Fibroblast of mammary gland (primary cell): ENCODE results near the gene CSF1R.

Experiments
- DNase-seq: peaks from one replicate; pipeline ENCODE4 v3.0.0-alpha.2; 2010; ENCODE audit warnings: low read depth
- H3K4me3 ChIP-seq: 2 replicates; pipeline ENCODE4 v1.5.1; 2011; ENCODE audit warnings: low read depth, mild to moderate bottlenecking, low read length, moderate library complexity; ENCODE audit not compliant: control insufficient read depth
- TF ChIP-seq, protein P1 (sequence below): conservative IDR thresholded peaks from 2 replicates; pipeline ENCODE4 v1.5.1; 2011; ENCODE audit warnings: low read depth, low read length, inconsistent platforms; ENCODE audit not compliant: control insufficient read depth, insufficient read depth

The CSF1R gene

GRCh38 chr5:150109921-150110320 lies 23.6 kb upstream of the CSF1R start:
- TF ChIP-seq, protein P1, sequence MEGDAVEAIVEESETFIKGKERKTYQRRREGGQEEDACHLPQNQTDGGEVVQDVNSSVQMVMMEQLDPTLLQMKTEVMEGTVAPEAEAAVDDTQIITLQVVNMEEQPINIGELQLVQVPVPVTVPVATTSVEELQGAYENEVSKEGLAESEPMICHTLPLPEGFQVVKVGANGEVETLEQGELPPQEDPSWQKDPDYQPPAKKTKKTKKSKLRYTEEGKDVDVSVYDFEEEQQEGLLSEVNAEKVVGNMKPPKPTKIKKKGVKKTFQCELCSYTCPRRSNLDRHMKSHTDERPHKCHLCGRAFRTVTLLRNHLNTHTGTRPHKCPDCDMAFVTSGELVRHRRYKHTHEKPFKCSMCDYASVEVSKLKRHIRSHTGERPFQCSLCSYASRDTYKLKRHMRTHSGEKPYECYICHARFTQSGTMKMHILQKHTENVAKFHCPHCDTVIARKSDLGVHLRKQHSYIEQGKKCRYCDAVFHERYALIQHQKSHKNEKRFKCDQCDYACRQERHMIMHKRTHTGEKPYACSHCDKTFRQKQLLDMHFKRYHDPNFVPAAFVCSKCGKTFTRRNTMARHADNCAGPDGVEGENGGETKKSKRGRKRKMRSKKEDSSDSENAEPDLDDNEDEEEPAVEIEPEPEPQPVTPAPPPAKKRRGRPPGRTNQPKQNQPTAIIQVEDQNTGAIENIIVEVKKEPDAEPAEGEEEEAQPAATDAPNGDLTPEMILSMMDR, result no peak
- DNase-seq, result peak; percentile 27
- no peak overlapping the region for H3K4me3 ChIP-seq

DNA sequence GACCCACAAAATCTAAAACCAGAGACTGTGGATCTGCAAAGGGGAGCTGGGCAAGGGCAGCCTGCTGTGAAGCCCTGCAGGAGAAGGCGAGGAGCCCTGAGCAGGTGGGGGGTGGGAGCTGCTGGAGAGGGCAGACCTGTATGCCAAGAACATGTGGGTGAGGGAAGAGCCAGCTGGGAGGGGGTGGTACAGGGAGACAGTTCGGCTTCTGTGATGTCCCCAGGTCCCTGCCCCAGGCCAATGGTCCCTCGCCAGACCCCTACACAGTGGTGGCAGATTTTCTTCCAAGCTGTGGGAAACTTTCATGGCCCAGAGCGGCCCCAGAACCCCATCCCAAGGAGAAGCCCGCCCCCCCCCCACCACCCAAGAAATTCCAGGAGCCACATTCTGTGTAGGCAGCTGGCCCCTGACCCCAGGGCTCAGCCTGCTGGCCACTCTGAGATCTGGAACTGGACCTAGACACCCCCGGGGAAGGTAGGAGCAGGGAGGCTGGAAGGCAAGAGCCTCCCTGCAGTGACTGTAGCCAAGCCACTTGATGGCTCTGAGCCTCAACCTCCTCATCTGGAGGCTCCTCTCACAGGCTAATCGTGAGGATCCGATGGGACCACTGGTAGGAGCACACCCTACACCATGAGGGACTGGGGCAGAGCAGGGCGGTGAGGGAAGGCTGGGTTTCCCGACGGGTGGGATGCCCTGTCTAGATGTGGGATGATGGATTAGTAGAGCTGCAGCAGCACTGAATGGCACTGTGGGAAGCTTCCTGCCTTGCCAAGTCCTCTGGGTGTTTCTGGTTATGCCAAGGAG lies 22.6 kb upstream of the CSF1R start:
- TF ChIP-seq, protein P1, result no peak
- DNase-seq, result peak; percentile 10
- H3K4me3 ChIP-seq, result no peak overlapping the region

- H3K4me3 ChIP-seq, result no peak overlapping the region
- TF ChIP-seq, protein P1, result no peak
- DNase-seq, result peak; percentile 68
Measured at GRCh38 chr5:150107909-150108447, 21.6 kb upstream of the CSF1R start.

DNA sequence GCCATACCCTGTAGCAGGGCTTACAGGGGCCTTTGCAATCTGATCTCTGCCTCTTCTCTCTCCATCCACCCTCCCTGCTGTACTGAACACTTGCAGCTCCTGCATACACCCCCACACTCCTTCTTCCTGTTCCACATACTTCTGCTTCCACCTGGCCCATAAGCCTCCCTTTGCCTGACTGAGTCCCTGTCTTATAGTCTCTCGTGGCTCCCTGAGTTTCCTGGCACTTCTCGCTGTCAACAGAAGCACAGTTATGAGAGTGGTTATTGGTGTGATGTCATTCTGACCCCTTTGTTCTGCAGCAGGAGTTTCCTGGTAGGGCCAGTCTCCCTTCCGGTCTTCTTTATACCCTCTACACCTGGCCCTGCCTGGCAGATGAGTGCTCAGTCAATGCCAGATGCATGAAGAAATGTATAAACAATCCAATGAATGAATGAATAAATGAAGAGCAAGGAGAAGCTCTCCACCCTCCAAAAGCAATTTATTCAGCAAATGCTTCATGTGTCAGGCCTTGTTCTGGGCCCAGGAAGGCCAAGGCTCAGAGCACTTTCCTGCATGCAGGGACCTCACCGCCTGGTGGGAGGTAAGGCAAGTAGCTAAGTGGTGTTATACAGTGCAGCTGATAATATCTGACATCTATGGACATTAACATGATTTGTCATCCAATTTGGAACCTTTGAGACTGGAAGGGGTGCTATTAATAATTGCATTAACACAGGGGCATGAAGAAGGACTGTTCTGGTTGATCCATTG lies 20.5 kb upstream of the CSF1R start:
- TF ChIP-seq, protein P1, result no peak
- H3K4me3 ChIP-seq, result no peak overlapping the region
- DNase-seq, result peak; percentile 3

- DNase-seq, result no peak
- TF ChIP-seq, protein P1, result no peak
- H3K4me3 ChIP-seq, result no peak overlapping the region
Measured at GRCh38 chr5:150105928-150106615, 19.7 kb upstream of the CSF1R start.

- DNase-seq, result no peak
- TF ChIP-seq, protein P1, result no peak
- H3K4me3 ChIP-seq, result no peak overlapping the region
Measured at GRCh38 chr5:150104550-150104870, 18.2 kb upstream of the CSF1R start.
